ENCODE results near the gene SHPK.

Gene SHPK

GRCh38 chr17:3659541-3660111, 23.6 kb upstream of the SHPK start:
- DNase-seq = no peak

GRCh38 chr17:3658784-3659449, 22.9 kb upstream of the SHPK start:
- no peak for DNase-seq

GRCh38 chr17:3657874-3658783, 22.1 kb upstream of the SHPK start:
- no peak for DNase-seq

GRCh38 chr17:3657588-3657869, 21.5 kb upstream of the SHPK start:
- DNase-seq = no peak

- no peak for DNase-seq
Observed at GRCh38 chr17:3656755-3657587, 20.9 kb upstream of the SHPK start.

- DNase-seq = no peak
Observed at GRCh38 chr17:3656353-3656752, 20.3 kb upstream of the SHPK start.

- no peak for DNase-seq
Observed at GRCh38 chr17:3655766-3656165, 19.7 kb upstream of the SHPK start.

- peak; percentile 21 to 36 for DNase-seq
Observed at GRCh38 chr17:3647769-3648555, 11.9 kb upstream of the SHPK start.

- DNase-seq = no peak
Observed at GRCh38 chr17:3647251-3647650, 11.2 kb upstream of the SHPK start.

- DNase-seq = no peak
Observed at GRCh38 chr17:3645310-3645709, 9.3 kb upstream of the SHPK start.

- DNase-seq = no peak
Observed at GRCh38 chr17:3643889-3644349, 7.9 kb upstream of the SHPK start.

GRCh38 chr17:3641717-3642486, 5.9 kb upstream of the SHPK start:
- DNase-seq = no peak

GRCh38 chr17:3641014-3641413, 5.0 kb upstream of the SHPK start:
- DNase-seq = no peak

- DNase-seq = no peak
Observed at GRCh38 chr17:3639981-3640596, 4.0 kb upstream of the SHPK start.

- peak in 1 of 2 experiments; percentile 5 for DNase-seq
Observed at GRCh38 chr17:3636908-3637373, 891 bp upstream of the SHPK start.

- DNase-seq = no peak
Observed at GRCh38 chr17:3635474-3636153, 436 bp downstream of the SHPK start.

GRCh38 chr17:3632287-3632686, 3.8 kb downstream of the SHPK start:
- DNase-seq = no peak

GRCh38 chr17:3630781-3631180, 5.3 kb downstream of the SHPK start:
- DNase-seq = no peak

- no peak for DNase-seq
Observed at GRCh38 chr17:3627769-3628167, 8.3 kb downstream of the SHPK start.

All from stimulated activated CD4-positive, alpha-beta T cell treated with anti-CD3 and anti-CD28 coated beads, Interleukin-4, amount 100 ng/mL, for 4 hours (primary cell).